Cerebellar cortex (tissue), 1 donor: ENCODE measurements around the gene WDR70.
"Not testable (repeated sequence)": the region's sequence is repeated elsewhere in the genome, so short reads cannot be mapped to it uniquely, and the experiment has no call there.

ENCODE experiments used
- DNase-seq: peaks from one replicate; pipeline ENCODE4 v3.0.0-alpha.2; 2015; ENCODE audit warnings: low spot score

WDR70 gene

GRCh38 chr5:37379100-37379628 is at the start of gene WDR70:
Gene WDR70, plus strand, starts transcription at chr5:37379318. Its CDS starts 50 bp downstream, at chr5:37379368.
- DNase-seq = peak; percentile 91

GRCh38 chr5:37334754-37335153 is 44.4 kb upstream of the WDR70 start:
- DNase-seq = not testable (repeated sequence)

GRCh38 chr5:37342741-37343140 is 36.4 kb upstream of the WDR70 start:
- DNase-seq = not testable (repeated sequence)

GRCh38 chr5:37355161-37355560 is 24.0 kb upstream of the WDR70 start:
- DNase-seq = no peak

GRCh38 chr5:37370550-37370863 is 8.6 kb upstream of the WDR70 start:
- DNase-seq = peak; percentile 15

- peak; percentile 99 for DNase-seq
Measured at GRCh38 chr5:37370864-37371726, 8.0 kb upstream of the WDR70 start, which contains the start of gene NUP155. Gene NUP155, minus strand, starts transcription at chr5:37371106. Its CDS starts 129 bp downstream, at chr5:37370977.

- DNase-seq = no peak
Measured at GRCh38 chr5:37375091-37375490, 4.0 kb upstream of the WDR70 start.

GRCh38 chr5:37378066-37378465 is 1.1 kb upstream of the WDR70 start:
- not testable (repeated sequence) for DNase-seq

- no peak for DNase-seq
Measured at GRCh38 chr5:37391591-37391990, 12.5 kb downstream of the WDR70 start.

- no peak for DNase-seq
Measured at GRCh38 chr5:37396352-37396751, 17.2 kb downstream of the WDR70 start.

GRCh38 chr5:37400501-37400900 is 21.4 kb downstream of the WDR70 start:
- DNase-seq = no peak

GRCh38 chr5:37412515-37412914 is 33.4 kb downstream of the WDR70 start:
- no peak for DNase-seq

GRCh38 chr5:37415456-37415855 is 36.3 kb downstream of the WDR70 start:
- not testable (repeated sequence) for DNase-seq

GRCh38 chr5:37417347-37417746 is 38.2 kb downstream of the WDR70 start:
- no peak for DNase-seq

GRCh38 chr5:37424441-37424840 is 45.3 kb downstream of the WDR70 start:
- no peak for DNase-seq

GRCh38 chr5:37428044-37428443 is 48.9 kb downstream of the WDR70 start:
- DNase-seq = no peak

GRCh38 chr5:37435261-37435660 is 56.1 kb downstream of the WDR70 start:
- no peak for DNase-seq

- no peak for DNase-seq
Measured at GRCh38 chr5:37436146-37436934, 57.2 kb downstream of the WDR70 start.

- DNase-seq = no peak
Measured at GRCh38 chr5:37437711-37438110, 58.6 kb downstream of the WDR70 start.

- DNase-seq = not testable (repeated sequence)
Measured at GRCh38 chr5:37445783-37446182, 66.7 kb downstream of the WDR70 start.

- no peak for DNase-seq
Measured at GRCh38 chr5:37448941-37449340, 69.8 kb downstream of the WDR70 start.

- DNase-seq = not testable (repeated sequence)
Measured at GRCh38 chr5:37451991-37452390, 72.9 kb downstream of the WDR70 start.

- DNase-seq = not testable (repeated sequence)
Measured at GRCh38 chr5:37453252-37453651, 74.1 kb downstream of the WDR70 start.
